Esophagus mucosa (tissue), 1 donor: ENCODE measurements around the gene KLF5. TPM values are rescaled to one million over a fixed set of nuclear protein-coding genes. Genes with fewer than 3 reads are reported as not detected.
"Not testable (repeated sequence)": the region's sequence is repeated elsewhere in the genome, so short reads cannot be mapped to it uniquely, and the experiment has no call there.

Experiments used
- ATAC-seq: fragments of 200-7000 bp; cut with Tn5 transposase; one replicate; pipeline ENCODE4 v1.9.1; 2020
- total RNA-seq: library from RNA; stranded (reverse); gene quantifications from one replicate; pipeline ENCODE4 v1.2.4, GENCODE V29; 2023
- donor health status: DM: yes; HTN: yes; CAD: no.

Gene KLF5
- total RNA-seq: 302 TPM

- peak; percentile 93 for ATAC-seq
Observed at GRCh38 chr13:73058736-73059459, at the start of gene KLF5. TSS of gene KLF5 (plus strand) at chr13:73059005. CDS start at chr13:73059328, 323 bp downstream.

GRCh38 chr13:73011751-73012150 lies 47.1 kb upstream of the KLF5 start:
- no peak for ATAC-seq

GRCh38 chr13:73015805-73016204 lies 43.0 kb upstream of the KLF5 start:
- no peak for ATAC-seq

GRCh38 chr13:73018336-73018735 lies 40.5 kb upstream of the KLF5 start:
- ATAC-seq: no peak

GRCh38 chr13:73025217-73026012 lies 33.4 kb upstream of the KLF5 start:
- ATAC-seq: peak; percentile 92

DNA sequence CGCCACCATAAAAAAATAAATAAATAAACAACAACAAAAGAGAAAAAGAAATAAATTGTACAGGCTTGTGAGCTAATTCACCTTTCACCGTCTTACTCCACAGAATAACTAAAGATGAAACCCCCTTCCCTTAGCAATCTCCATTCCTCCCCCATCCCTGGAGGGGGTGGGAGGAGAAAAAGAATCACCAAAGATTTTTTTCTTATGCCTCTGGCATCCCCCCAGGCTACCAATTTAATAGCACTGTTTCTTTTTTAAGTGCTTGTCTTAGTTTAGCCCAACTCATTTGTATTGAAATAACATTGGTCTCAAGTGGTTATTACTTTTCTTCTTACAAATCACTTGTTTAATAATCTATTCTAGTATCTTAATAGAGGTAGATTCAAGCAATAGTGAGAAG lies 23.9 kb upstream of the KLF5 start:
- no peak for ATAC-seq

DNA sequence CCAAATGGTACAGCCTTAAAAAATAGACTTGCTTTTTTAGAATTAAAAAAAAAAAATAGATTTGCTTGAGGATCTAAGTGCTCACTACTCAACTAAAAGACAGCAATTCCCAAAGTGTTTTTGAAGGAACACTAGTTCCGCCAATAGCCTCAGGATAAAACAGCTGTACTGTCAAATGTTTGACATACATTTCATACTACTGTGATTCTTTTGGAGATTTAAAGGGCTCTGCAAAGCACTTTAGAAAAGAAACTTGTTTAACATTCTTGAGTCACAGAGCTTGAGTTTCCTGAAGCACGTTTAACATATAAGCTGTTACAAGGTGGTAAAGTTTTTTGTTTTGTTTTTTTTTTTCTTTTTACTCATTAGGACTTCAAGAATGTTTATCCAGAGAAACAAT lies 23.1 kb upstream of the KLF5 start:
- ATAC-seq: no peak

DNA sequence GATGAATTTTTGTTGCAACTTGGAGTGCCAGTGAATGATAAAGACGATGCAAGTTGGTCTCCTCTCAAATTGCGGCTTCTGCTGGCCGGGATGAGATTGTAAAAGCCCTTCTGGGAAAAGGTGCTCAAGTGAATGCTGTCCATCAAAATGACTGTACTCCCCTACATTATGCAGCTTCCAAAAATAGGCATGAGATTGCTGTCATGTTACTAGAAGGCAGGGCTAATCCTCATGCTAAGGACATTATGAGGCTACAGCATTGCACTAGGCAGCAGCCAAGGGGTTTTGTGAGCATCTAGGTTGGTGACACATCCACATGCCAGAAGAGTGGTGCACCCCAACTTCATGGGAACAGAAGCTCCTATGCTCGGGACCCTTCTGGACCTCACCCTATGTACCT lies 22.2 kb upstream of the KLF5 start:
- no peak for ATAC-seq

DNA sequence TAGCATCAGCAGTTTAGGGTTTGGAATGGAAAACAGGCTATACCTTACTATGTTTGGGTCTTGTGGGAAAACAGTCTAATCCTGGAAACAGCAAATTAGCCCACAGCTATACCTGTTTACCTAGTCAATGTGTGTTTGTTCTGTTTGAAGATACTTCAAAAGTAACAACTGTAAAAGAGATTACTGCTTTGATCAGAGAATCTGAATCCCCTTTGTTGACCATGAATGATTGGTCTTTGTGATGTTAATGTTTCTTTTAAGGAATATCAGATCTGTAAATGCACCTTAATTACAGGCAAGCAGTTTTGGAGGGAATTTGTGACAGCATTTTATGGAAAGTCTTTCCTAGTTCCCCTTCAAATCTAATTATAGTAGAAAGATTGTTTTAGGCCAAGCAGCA lies 20.7 kb upstream of the KLF5 start:
- ATAC-seq: no peak

DNA sequence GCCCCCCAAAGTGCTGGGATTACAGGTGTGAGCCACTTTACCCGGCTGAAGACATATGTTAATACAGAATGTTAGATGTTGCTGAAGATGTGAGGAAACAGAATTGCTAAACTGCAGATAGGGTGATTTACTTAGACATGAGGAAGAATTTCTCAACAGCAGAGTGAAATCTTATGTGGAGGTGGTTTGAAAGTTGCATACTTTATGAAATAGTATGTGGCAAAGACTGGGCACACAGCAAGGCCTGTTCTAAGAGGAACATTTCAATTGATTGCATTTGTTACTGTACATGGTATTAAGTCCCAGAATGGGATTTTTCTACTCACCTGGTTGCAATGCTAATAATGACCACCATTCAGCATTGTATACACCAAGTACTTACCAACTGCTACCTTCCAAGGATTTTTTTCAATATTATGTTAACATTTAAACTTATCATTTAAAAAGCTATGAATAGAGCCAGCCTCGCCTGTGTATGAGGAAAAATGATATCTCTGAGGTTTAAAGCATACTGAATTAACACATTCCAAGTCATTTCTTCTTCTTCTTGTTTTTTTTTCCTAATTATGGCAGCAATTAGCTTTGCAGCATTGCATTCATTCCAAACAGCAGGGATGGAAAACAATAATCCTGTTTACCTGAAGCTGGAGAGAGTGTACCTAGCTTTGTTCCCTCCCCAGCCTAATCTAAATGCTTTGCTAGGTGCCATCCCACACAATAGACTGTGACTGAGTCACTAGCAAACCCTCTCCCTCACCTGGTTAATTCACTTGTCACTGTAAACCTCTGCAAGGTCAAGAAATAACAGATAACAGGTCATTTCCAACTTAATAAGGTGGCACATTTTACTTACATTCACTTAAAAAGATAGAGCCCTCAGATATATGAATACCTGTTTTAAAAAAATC lies 19.4 kb upstream of the KLF5 start:
- no peak for ATAC-seq

DNA sequence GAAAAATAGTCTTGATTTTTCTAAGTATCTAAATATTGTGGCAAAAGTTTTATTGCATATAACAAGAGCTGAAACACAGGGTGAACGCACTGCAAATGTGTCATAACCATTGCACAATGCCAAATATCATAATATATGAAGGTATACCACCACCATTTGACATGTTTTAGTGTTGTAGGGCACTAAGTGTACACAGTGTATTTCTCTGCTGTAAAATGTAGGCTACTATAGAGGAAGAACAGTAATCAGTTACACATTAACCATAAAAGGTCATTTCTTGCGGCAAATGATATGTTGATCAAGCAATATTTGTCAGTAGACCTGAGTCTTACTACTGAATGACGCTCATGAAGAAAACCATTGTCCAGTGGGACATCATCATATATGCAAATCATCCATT lies 18.3 kb upstream of the KLF5 start:
- no peak for ATAC-seq

GRCh38 chr13:73040968-73041596 lies 17.7 kb upstream of the KLF5 start:
- ATAC-seq: no peak

DNA sequence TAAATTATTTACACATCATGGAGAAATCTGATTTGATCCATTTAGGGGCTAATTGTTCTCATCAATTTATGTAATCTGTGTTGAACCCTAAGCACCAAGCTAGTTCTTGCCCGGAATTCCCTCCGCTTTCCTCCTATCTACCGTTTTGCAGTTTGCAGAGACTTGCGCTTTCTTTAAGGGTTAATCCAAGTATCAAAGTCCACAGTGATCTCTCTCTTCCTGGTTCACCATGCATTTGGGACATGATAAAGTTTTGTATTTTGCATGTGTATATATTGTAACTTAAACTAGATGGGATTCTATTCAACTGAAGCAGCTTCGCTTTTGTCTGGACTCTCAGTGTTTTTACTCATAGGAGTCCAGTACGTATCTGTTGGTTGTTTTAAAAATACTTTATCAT lies 13.8 kb upstream of the KLF5 start:
- no peak for ATAC-seq

GRCh38 chr13:73048615-73049014 lies 10.2 kb upstream of the KLF5 start:
- ATAC-seq: not testable (repeated sequence)

DNA sequence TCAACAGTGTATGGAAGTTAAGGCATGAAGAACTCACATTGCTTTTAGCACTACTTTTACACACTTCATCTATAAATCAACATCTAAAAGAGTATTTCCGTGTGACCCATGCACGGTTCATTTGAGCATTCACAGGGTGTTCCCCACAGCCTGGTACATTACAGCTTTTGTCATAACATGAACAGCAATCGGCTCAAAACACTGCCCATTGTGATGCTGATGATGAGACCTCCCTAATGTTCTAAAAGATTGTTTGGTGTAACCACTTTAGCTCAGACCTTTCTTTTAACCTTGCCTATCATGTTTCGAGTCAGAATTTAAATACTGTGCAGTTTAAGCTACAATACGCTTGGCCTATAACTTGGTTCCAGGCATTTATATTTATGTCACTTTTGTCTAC lies 4.1 kb upstream of the KLF5 start:
- no peak for ATAC-seq

GRCh38 chr13:73055813-73056564 lies 2.8 kb upstream of the KLF5 start:
- ATAC-seq: no peak

DNA sequence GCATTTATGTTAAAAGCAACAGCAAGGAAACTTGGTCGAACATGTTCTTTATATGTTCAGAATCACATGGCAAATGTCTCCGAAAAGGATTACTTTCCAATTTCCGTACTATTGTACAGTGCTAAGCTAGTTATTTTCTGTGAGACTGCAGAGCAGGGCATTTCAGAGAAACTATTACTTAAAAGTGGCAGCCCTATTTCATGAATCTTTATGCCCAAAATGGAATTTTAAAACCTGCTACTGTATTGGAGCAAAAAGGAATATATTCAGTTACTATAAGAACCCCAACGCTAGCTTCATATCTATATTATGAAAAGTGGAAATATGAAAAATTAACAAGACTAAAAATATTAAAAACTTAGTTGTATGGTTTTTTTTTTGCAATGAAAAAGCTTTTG lies 2.2 kb upstream of the KLF5 start:
- ATAC-seq: no peak

DNA sequence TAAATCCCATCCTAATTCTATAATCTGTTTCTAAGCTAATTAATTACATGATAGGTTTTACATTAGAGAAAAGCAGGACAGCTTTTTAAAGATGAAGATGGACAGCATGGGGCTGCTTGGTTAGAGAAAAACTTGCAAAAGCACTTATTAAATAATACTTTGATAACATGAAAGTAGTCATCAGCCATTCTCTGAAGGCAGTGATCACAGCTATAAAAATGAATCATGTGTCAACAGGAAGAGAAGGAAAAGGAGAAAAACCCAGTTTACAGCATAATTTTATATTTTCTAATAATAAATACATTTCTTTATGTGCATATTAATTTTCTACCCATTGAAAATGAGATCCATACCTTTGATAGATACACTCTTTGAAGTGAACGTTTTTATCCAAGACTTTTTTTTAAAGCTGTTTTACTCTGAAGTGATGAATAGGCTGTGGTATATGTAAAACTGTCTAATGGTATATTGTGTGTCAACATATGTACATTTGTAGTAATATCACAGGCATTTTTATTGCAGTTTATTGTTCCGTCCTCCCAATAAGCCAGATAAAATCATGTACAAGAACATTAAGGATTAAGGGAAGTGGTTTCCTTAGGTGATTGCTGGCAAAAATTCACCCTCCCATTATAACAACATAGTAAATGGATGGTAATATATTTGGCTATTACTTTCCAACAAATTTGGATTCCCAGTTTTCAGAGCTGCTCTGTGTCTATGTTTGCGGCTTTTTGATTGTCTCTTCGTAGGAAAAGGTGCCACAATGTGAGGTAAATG lies 1.3 kb upstream of the KLF5 start:
- no peak for ATAC-seq

GRCh38 chr13:73058064-73058313 lies 816 bp upstream of the KLF5 start:
- ATAC-seq: no peak

DNA sequence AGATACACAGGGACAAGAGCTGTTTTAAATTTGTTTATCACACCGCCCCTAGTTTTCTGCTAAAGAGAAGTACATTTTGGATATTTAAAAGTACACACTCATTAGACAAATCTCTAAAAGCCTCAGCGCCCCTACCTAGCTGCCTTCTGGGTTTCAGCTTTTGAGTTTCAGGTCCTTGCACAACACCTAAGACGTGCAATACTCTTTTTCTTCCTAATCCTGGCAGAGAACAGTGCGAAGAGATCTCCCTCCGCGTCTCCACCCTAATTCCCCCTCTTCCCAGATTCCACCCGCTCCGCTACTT lies 421 bp upstream of the KLF5 start:
- no peak for ATAC-seq

DNA sequence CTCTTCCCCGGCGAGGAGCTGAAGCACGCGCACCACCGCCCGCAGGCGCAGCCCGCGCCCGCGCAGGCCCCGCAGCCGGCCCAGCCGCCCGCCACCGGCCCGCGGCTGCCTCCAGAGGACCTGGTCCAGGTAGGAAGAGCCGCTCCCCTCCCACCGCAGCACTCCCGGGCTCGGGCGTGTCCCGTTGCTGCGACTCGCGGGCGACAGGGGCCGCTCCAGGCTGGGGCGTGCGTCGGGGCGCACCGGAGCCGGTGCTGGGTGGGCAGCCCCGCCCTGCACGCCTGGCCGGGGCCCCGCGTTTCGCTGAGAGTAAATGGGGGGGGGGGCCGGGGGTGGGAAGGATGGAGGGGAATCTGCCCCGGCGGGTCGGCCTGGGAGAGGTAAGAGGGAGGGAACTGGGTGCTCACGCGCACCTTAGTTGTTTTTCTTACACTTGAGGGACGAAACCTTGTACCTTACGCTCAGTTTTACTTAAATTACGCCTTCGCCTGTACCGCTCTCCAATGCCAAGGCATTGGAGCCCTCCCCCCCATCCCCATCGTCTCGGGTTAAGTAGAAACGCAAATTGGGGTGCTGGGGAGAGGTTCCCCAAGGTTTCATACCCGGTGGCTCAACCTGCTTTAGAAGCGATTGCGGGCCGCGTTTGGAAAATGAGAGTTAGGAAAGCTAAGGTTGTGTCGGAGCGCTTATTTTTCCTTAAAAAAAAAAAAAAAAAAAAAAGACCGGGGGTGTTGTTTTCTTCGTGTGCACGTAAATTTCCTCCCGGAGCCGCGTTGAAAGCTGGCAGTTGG lies 850 bp downstream of the KLF5 start:
- ATAC-seq: peak; percentile 3
